HG03558 (cell line): ENCODE results near the gene MBTPS1.

Experiments
- ATAC-seq: cut with Tn5 transposase; IDR thresholded peaks from one replicate; pipeline ENCODE4 v1.9.1; 2021; ENCODE audit warnings: moderate number of reproducible peaks; ENCODE audit not compliant: unreplicated experiment; ENCODE audit errors: extremely low read depth

Gene MBTPS1

GRCh38 chr16:84081446-84081989 is 35.2 kb downstream of the MBTPS1 start:
- ATAC-seq: no peak

GRCh38 chr16:84080813-84081212 is 35.9 kb downstream of the MBTPS1 start:
- no peak for ATAC-seq

- no peak for ATAC-seq
Measured at GRCh38 chr16:84080378-84080777, 36.4 kb downstream of the MBTPS1 start.

GRCh38 chr16:84079664-84080063 is 37.1 kb downstream of the MBTPS1 start:
- no peak for ATAC-seq

- no peak for ATAC-seq
Measured at GRCh38 chr16:84075376-84075775, 41.4 kb downstream of the MBTPS1 start.

- no peak for ATAC-seq
Measured at GRCh38 chr16:84074721-84075120, 42.0 kb downstream of the MBTPS1 start.

GRCh38 chr16:84072014-84072413 is 44.7 kb downstream of the MBTPS1 start:
- ATAC-seq: no peak

- no peak for ATAC-seq
Measured at GRCh38 chr16:84071121-84071520, 45.6 kb downstream of the MBTPS1 start.

- ATAC-seq: no peak
Measured at GRCh38 chr16:84069540-84069939, 47.2 kb downstream of the MBTPS1 start.

GRCh38 chr16:84068783-84069462 is 47.8 kb downstream of the MBTPS1 start:
- ATAC-seq: no peak

GRCh38 chr16:84068041-84068440 is 48.7 kb downstream of the MBTPS1 start:
- no peak for ATAC-seq

GRCh38 chr16:84067640-84068039 is 49.1 kb downstream of the MBTPS1 start:
- ATAC-seq: no peak

GRCh38 chr16:84065536-84066132 is 51.1 kb downstream of the MBTPS1 start:
- ATAC-seq: no peak

- ATAC-seq: no peak
Measured at GRCh38 chr16:84063980-84064379, 52.8 kb downstream of the MBTPS1 start.

GRCh38 chr16:84062734-84063640 is 53.8 kb downstream of the MBTPS1 start:
- no peak for ATAC-seq

- ATAC-seq: no peak
Measured at GRCh38 chr16:84061236-84061819, 55.4 kb downstream of the MBTPS1 start.

- ATAC-seq: no peak
Measured at GRCh38 chr16:84059946-84060901, 56.5 kb downstream of the MBTPS1 start.

- ATAC-seq: no peak
Measured at GRCh38 chr16:84059111-84059510, 57.6 kb downstream of the MBTPS1 start.

GRCh38 chr16:84058664-84059063 is 58.1 kb downstream of the MBTPS1 start:
- no peak for ATAC-seq
